Measurements from ENCODE around the gene COPZ1. TPM values are rescaled to one million over a fixed set of nuclear protein-coding genes. Genes with fewer than 3 reads are reported as not detected.
A peak's percentile ranks its signal among the peaks of the same experiment; 100 is the strongest.

Gene COPZ1
- total RNA-seq (2014; rRNA removed; shearing (Covaris generic)) = 139 and 160 TPM in 2 replicates

DNA sequence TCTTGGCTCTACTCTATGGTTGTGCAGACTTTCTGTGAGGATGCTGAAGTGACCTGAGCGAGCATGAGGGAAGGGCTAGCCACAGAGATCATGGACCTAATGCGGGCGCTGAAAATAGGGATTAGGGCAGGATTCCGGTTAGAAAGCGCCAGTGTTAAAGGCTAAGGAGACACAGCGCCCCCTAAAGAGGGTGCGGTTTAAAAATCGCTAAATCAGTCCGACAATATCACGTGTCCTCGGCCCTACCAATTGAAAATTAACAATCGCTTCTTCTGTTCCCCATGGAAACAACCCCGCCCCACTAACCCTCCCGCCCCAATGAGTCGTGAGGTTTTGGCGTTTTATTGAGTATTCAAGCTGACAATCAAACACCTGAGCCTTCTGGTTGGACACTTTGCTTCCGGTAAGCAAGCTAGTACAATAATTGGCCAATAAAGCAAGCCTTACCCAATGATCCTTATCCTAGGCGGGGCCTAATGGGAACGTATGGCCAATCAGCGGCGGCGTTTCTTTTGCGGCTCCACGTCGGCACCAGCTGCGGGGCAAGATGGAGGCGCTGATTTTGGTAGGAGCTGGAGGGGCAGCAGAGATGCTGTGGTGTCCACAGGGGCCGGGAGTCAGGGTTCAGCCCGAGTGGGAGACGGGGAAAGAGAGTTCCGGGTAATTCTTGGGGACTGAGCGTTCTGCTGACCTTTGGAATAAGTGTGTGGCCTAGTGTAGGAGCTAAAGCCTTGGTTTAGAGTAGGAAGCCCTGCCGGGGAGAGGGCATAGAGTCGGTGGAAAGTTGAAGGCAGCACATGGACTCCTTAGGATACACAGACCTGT lies at the start of gene COPZ1:
Gene COPZ1, plus strand, starts transcription at position 515 of the 825 bp plus-strand sequence. Its CDS starts 33 bp downstream, at position 548.

GRCh38 chr12:54279632-54280467 lies 45.1 kb upstream of the COPZ1 start, which contains the start of gene CBX5:
Gene CBX5 (minus strand): TSS chr12:54280122. CDS start chr12:54257650, 22,472 bp downstream.

DNA sequence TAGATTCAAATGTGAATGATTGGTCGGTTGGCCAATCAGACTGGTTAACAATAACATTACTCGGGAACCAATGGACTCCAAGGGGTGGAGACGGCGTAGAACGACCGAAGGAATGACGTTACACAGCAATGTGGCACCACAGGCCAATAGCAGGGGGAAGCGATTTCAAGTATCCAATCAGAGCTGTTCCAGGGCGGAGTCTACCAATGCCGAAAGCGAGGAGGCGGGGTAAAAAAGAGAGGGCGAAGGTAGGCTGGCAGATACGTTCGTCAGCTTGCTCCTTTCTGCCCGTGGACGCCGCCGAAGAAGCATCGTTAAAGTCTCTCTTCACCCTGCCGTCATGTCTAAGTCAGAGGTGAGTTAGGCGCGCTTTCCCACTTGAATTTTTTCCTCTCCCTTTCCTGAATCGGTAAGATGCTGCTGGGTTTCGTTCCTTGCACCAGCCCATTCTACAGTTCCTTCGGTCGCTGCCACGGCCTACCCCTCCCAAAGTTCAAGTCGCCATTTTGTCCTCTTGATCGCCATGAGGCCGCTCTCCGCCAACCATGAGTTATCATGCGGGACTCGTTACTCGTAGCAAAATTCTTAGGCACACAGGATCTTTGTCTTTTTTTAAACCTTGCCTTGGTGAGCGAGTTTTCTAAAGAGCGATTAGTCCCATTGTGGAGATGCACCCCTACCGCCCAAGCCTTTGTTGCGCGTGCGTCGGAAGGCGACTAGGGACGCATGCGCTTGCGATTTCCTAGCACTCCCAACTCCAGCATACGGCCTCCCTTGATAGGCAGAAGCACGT lies 44.3 kb upstream of the COPZ1 start, which contains the start of gene HNRNPA1:
Gene HNRNPA1, plus strand, starts transcription at position 259 of the 793 bp plus-strand sequence. Its CDS starts 82 bp downstream, at position 341.

DNA sequence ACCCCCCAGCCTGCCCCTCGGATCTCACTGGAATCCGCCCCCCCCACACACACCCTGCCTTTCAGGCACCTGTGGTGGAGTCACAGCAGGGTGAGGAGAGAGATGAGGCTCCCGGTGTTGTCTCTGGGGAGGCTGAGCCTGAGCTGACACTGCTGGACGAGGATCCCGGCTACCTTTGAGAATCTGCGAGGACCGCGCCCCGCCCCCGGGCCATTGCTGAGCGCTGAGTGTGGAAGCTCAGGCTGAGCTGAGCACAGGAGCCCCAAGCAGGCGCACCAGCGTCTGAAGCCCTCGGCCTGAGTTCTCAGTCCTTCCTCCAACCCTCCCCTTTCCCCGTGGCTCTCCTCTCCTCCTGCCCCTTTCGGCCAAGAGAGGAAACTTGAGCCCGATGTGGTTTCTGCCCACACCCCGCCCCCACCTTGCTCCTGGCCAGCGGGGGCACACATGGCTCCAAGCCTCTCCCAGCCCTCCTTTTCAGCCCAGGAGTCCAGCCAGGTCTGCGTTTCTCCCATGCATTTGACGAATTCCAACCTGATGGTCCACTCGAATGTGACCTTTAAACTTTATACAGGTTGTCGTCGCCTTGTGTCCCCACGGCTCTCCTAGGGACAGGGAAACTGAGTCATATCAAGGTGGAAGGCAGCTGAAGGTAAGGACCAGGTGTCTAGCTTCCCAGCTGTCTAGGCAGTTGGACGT lies 24.1 kb upstream of the COPZ1 start, which contains the start of gene NFE2:
Gene NFE2, minus strand, starts transcription at position 284 of the 696 bp plus-strand sequence. CDS start 5,767 bp downstream, outside the sequence.

DNA sequence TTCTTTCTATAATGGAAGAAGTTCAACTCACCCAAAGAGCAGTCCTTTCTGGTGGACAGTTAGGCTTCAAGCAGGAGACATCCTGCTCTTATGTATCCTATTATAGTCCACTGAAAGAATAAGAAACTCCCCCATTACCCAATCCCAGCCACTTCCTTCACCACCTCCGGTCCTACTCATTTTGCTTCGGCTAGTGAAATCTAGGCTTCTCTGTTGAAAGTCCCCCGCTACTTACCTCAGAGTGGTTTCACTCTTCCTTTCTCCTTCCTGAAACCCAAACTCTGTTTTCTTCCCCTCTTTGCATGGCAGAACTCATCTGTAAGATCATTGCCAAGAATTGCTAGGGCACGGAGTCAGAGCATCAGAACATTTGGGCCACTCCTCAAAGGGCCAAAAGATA lies 39.5 kb downstream of the COPZ1 start, which contains the start of gene GPR84:
Gene GPR84, minus strand, starts transcription at position 74 of the 400 bp plus-strand sequence. CDS start 635 bp downstream, outside the sequence.

GRCh38 chr12:54384591-54385041 lies 59.7 kb downstream of the COPZ1 start, which contains the start of gene ZNF385A:
Gene ZNF385A (minus strand): TSS chr12:54384733. CDS start chr12:54384514, 219 bp downstream.

Small RNA genes within 50 kb of the gene (small RNA-seq; reads per million reads assigned to genes)
- 11.8 reads per million, percentile 90 among the genes with 10 or more reads in this experiment for gene MIR148B
- not detected for gene RN7SL744P
- not detected for gene RNU6-950P

Other genes starting within 250 kb of the COPZ1 start
- 85.1 and 86.0 TPM in 2 replicates for gene SMUG1, start 136.1 kb upstream of the COPZ1 start, total RNA-seq (2014; rRNA removed; shearing (Covaris generic))
- gene CBX5, start 45.0 kb upstream of the COPZ1 start, total RNA-seq (2014; rRNA removed; shearing (Covaris generic)) = 41.9 and 47.0 TPM in 2 replicates
- 908 and 1,020 TPM in 2 replicates for gene HNRNPA1, start 44.4 kb upstream of the COPZ1 start, total RNA-seq (2014; rRNA removed; shearing (Covaris generic))
- 1.8 and 2.5 TPM in 2 replicates for gene NFE2, start 24.1 kb upstream of the COPZ1 start, total RNA-seq (2014; rRNA removed; shearing (Covaris generic))
- 0.16 TPM in 1 of 2 replicates, not detected in the other for gene GPR84, start 39.4 kb downstream of the COPZ1 start, total RNA-seq (2014; rRNA removed; shearing (Covaris generic))
- gene ZNF385A, start 59.6 kb downstream of the COPZ1 start, total RNA-seq (2014; rRNA removed; shearing (Covaris generic)) = 7.3 and 8.1 TPM in 2 replicates
- gene ITGA5, start 94.1 kb downstream of the COPZ1 start, total RNA-seq (2014; rRNA removed; shearing (Covaris generic)) = 93.5 and 94.4 TPM in 2 replicates
- 115 and 161 TPM in 2 replicates for gene GTSF1, start 148.5 kb downstream of the COPZ1 start, total RNA-seq (2014; rRNA removed; shearing (Covaris generic))
- gene NCKAP1L, start 172.6 kb downstream of the COPZ1 start, total RNA-seq (2014; rRNA removed; shearing (Covaris generic)) = not detected in 2 replicates
- gene PDE1B, start 224.5 kb downstream of the COPZ1 start, total RNA-seq (2014; rRNA removed; shearing (Covaris generic)) = 0.13 and 0.34 TPM in 2 replicates

Measured in A375 (cell line).